H1 (cell line): ENCODE measurements around the gene RFT1. TPM values are rescaled to one million over a fixed set of nuclear protein-coding genes. Genes with fewer than 3 reads are reported as not detected.

Experiments used
- CTCF ChIA-PET: fragments of 300-600 bp; sonication (Branson Sonifier 250); formaldehyde crosslinking; loops from one replicate; lab custom pipeline; 2021; ENCODE audit not compliant: partially characterized antibody; lab: Charles Lee
- POLR2A ChIA-PET: fragments of 300-600 bp; sonication (Branson Sonifier 250); formaldehyde crosslinking; loops from one replicate; lab custom pipeline; 2021; ENCODE audit warnings: inconsistent platforms; ENCODE audit not compliant: partially characterized antibody; lab: Charles Lee
- DNase-seq, 2 experiments: peaks; one replicate each; pipeline versions ENCODE4 v3.0.0 to v3.0.0-alpha.2; 2010 to 2022; ENCODE audit warnings: low spot score in 2 of 2, low read depth in 1 of 2, mixed read lengths in 1 of 2
- FAIRE-seq: peaks from 2 replicates; lab custom pipeline; 2011; peaks lifted over from hg19 to GRCh38; lab: Jason Lieb, UNC
- H2AFZ ChIP-seq: 2 replicates; pipeline ENCODE4 v1.8.1; 2012; ENCODE audit warnings: low read length, inconsistent platforms
- H2AK5ac ChIP-seq: 2 replicates; pipeline ENCODE4 v1.6.1; 2013; ENCODE audit warnings: low read depth, low read length
- H2BK120ac ChIP-seq: replicated peaks from 2 replicates; pipeline ENCODE3; 2013; ENCODE audit warnings: low read depth, low read length, inconsistent platforms
- H2BK12ac ChIP-seq: 2 replicates; pipeline ENCODE4 v1.6.1; 2013; ENCODE audit warnings: low read depth, low read length
- H2BK15ac ChIP-seq: 2 replicates; pipeline ENCODE4 v1.6.1; 2013; ENCODE audit warnings: low read length
- H2BK20ac ChIP-seq: 2 replicates; pipeline ENCODE4 v1.6.1; 2013; ENCODE audit warnings: low read length
- H2BK5ac ChIP-seq: 2 replicates; pipeline ENCODE4 v1.6.1; 2013; ENCODE audit warnings: low read depth, low read length
- H3K14ac ChIP-seq: 2 replicates; pipeline ENCODE4 v1.6.1; 2013; ENCODE audit warnings: inconsistent platforms; ENCODE audit not compliant: insufficient read length
- H3K18ac ChIP-seq: 2 replicates; pipeline ENCODE4 v1.6.1; 2013; ENCODE audit warnings: low read length; ENCODE audit errors: extremely low read depth
- H3K23ac ChIP-seq: 2 replicates; pipeline ENCODE4 v1.6.1; 2013; ENCODE audit warnings: inconsistent platforms; ENCODE audit not compliant: insufficient read length
- H3K23me2 ChIP-seq: 2 replicates; pipeline ENCODE4 v1.6.1; 2013; ENCODE audit warnings: low read depth, low read length
- H3K27ac ChIP-seq: 2 replicates; pipeline ENCODE4 v1.6.1; 2011; ENCODE audit warnings: low read depth, low read length, inconsistent platforms
- H3K27me3 ChIP-seq, 4 experiments: replicated peaks in 1 of 4; 1 replicate in 1 of 4; 2 replicates in 3 of 4; pipeline versions ENCODE4 v1.6.1 to v1.8.1; 2011 to 2013; ENCODE audit warnings: low read length in 3 of 4, mild to moderate bottlenecking in 3 of 4, inconsistent platforms in 2 of 4, mixed read lengths in 2 of 4, moderate library complexity in 1 of 4; ENCODE audit not compliant: control insufficient read depth in 3 of 4, insufficient read depth in 3 of 4; ENCODE audit errors: extremely low read depth in 1 of 4
- H3K36me3 ChIP-seq, 4 experiments: 2 replicates each; pipeline versions ENCODE4 v1.6.1 to v1.8.1; 2011 to 2013; ENCODE audit warnings: mild to moderate bottlenecking in 4 of 4, low read length in 3 of 4, moderate library complexity in 2 of 4, control low read depth in 1 of 4, inconsistent platforms in 1 of 4; ENCODE audit not compliant: insufficient read depth in 4 of 4, control insufficient read depth in 2 of 4
- H3K4ac ChIP-seq: replicated peaks from 2 replicates; pipeline ENCODE3; 2013; ENCODE audit warnings: low read length, low read depth, mixed read lengths, inconsistent platforms; ENCODE audit not compliant: insufficient read length
- H3K4me1 ChIP-seq, 4 experiments: replicated peaks in 1 of 4; 1 replicate in 1 of 4; 2 replicates in 3 of 4; pipeline versions ENCODE4 v1.6.1 to v1.8.1; 2011 to 2013; ENCODE audit warnings: low read length in 3 of 4, inconsistent platforms in 2 of 4, mixed read lengths in 1 of 4; ENCODE audit not compliant: insufficient read depth in 4 of 4, control insufficient read depth in 3 of 4
- H3K4me2 ChIP-seq, 2 experiments: 2 replicates each; pipeline versions ENCODE4 v1.6.1 to v1.8.1; 2011 to 2013; ENCODE audit warnings: low read depth in 2 of 2, low read length in 2 of 2, control low read depth in 1 of 2, inconsistent platforms in 1 of 2, mild to moderate bottlenecking in 1 of 2; ENCODE audit not compliant: insufficient read depth in 1 of 2
- H3K4me3 ChIP-seq, 4 experiments: fragments of 200-600, 300-600 bp in 1 of 4; sonication (generic), shearing (Covaris generic), sonication (Bioruptor Twin) in 1 of 4; 2 replicates each; pipeline versions ENCODE4 v1.5.1 to v1.8.1; 2011 to 2016; ENCODE audit warnings: low read length in 4 of 4, low read depth in 3 of 4, control low read depth in 2 of 4, inconsistent platforms in 2 of 4, mild to moderate bottlenecking in 2 of 4, mixed read lengths in 1 of 4, moderate library complexity in 1 of 4; ENCODE audit not compliant: insufficient read depth in 2 of 4; ENCODE audit errors: extremely low read depth in 1 of 4
- H3K56ac ChIP-seq: replicated peaks from 2 replicates; pipeline ENCODE3; 2013; ENCODE audit warnings: low read depth, mild to moderate bottlenecking, mixed read lengths, low read length, inconsistent platforms; ENCODE audit not compliant: insufficient read length
- H3K79me1 ChIP-seq: 2 replicates; pipeline ENCODE4 v1.6.1; 2013; ENCODE audit warnings: low read depth, low read length, control low read depth
- H3K79me2 ChIP-seq, 2 experiments: 2 replicates each; pipeline versions ENCODE4 v1.6.1 to v1.8.1; 2012 to 2013; ENCODE audit warnings: low read length in 2 of 2, mild to moderate bottlenecking in 2 of 2, inconsistent platforms in 1 of 2; ENCODE audit not compliant: insufficient read depth in 2 of 2, control insufficient read depth in 1 of 2
- H3K9ac ChIP-seq, 4 experiments: replicated peaks in 1 of 4; 1 replicate in 1 of 4; 2 replicates in 3 of 4; pipeline versions ENCODE4 v1.6.1 to v1.8.1; 2011 to 2013; ENCODE audit warnings: low read depth in 3 of 4, low read length in 3 of 4, control low read depth in 2 of 4, mild to moderate bottlenecking in 2 of 4, moderate library complexity in 2 of 4, inconsistent platforms in 1 of 4; ENCODE audit errors: extremely low read depth in 1 of 4
- H3K9me3 ChIP-seq, 2 experiments: 2 replicates each; pipeline versions ENCODE4 v1.6.1 to v1.8.1; 2012 to 2013; ENCODE audit warnings: mild to moderate bottlenecking in 2 of 2, moderate library complexity in 2 of 2, control low read depth in 1 of 2, inconsistent platforms in 1 of 2, low read depth in 1 of 2, low read length in 1 of 2, mixed read lengths in 1 of 2; ENCODE audit not compliant: insufficient read depth in 2 of 2
- H4K20me1 ChIP-seq, 2 experiments: replicated peaks in 1 of 2; 2 replicates each; pipeline versions ENCODE3 to v1.8.1; 2011 to 2013; ENCODE audit warnings: inconsistent platforms in 2 of 2, low read length in 2 of 2, mild to moderate bottlenecking in 1 of 2; ENCODE audit not compliant: insufficient read depth in 2 of 2, control insufficient read depth in 1 of 2
- H4K5ac ChIP-seq: 2 replicates; pipeline ENCODE4 v1.6.1; 2013; ENCODE audit warnings: low read length, low read depth, mixed read lengths, inconsistent platforms; ENCODE audit not compliant: insufficient read length
- H4K8ac ChIP-seq: 2 replicates; pipeline ENCODE4 v1.8.0; 2013; ENCODE audit warnings: mild to moderate bottlenecking, moderate library complexity, low read length, inconsistent platforms; ENCODE audit not compliant: insufficient read depth; ENCODE audit errors: extremely low read depth
- H4K91ac ChIP-seq: replicated peaks from 2 replicates; pipeline ENCODE3; 2013; ENCODE audit warnings: low read length, mixed read lengths, inconsistent platforms; ENCODE audit not compliant: insufficient read length
- ATF2 ChIP-seq: IDR thresholded peaks from 2 replicates; pipeline ENCODE4 v1.6.1; 2012; ENCODE audit warnings: low read length, inconsistent platforms
- BCL11A ChIP-seq, 2 experiments: IDR thresholded peaks; one replicate each; pipeline ENCODE4 v1.6.1; 2011; ENCODE audit warnings: low read depth in 2 of 2, low read length in 2 of 2, mild to moderate bottlenecking in 2 of 2
- CBX5 ChIP-seq: fragments of 300-800, 300-1000 bp; sonication (generic); IDR thresholded peaks from 2 replicates; pipeline ENCODE4 v1.7.1; 2016; ENCODE audit warnings: antibody characterized with exemption, low read length, low read depth
- FOSL1 ChIP-seq: IDR thresholded peaks from 2 replicates; pipeline ENCODE4 v1.6.1; 2011; ENCODE audit warnings: mild to moderate bottlenecking, low read depth, low read length, moderate library complexity; ENCODE audit not compliant: insufficient read depth
- KDM1A ChIP-seq: fragments of 200-600, 300-600 bp; sonication (generic); IDR thresholded peaks from 2 replicates; pipeline ENCODE4 v1.7.1; 2016; ENCODE audit warnings: mild to moderate bottlenecking, low read length, borderline replicate concordance
- POLR2A ChIP-seq, 2 experiments: IDR thresholded peaks; 1 replicate in 1 of 2; 2 replicates in 1 of 2; pipeline ENCODE4 v1.6.1; 2011; ENCODE audit warnings: low read depth in 2 of 2, low read length in 2 of 2, mild to moderate bottlenecking in 2 of 2; ENCODE audit errors: control extremely low read depth in 1 of 2
- RAD21 ChIP-seq, 2 experiments: IDR thresholded peaks in 1 of 2; conservative IDR thresholded peaks in 1 of 2; 2 replicates each; pipeline ENCODE4 v1.6.1; 2011; ENCODE audit warnings: low read depth in 2 of 2, low read length in 2 of 2, improper control_type of control experiment in 1 of 2, inconsistent platforms in 1 of 2, mild to moderate bottlenecking in 1 of 2, moderate library complexity in 1 of 2
- RBBP5 ChIP-seq: IDR thresholded peaks from 2 replicates; pipeline ENCODE4 v1.7.1; 2012; ENCODE audit warnings: low read depth, mild to moderate bottlenecking, inconsistent platforms, low read length, moderate library complexity, borderline replicate concordance
- SAP30 ChIP-seq: fragments of 300-600 bp; sonication (generic); IDR thresholded peaks from 2 replicates; pipeline ENCODE4 v1.7.1; 2012; ENCODE audit warnings: low read length, moderate library complexity, mild to moderate bottlenecking, inconsistent platforms; ENCODE audit not compliant: insufficient read depth, insufficient replicate concordance
- SIRT6 ChIP-seq: IDR thresholded peaks from one replicate; pipeline ENCODE4 v1.7.1; 2012; ENCODE audit warnings: low read length, inconsistent platforms
- SP1 ChIP-seq: IDR thresholded peaks from 2 replicates; pipeline ENCODE4 v1.6.1; 2011; ENCODE audit warnings: low read depth, low read length
- SRF ChIP-seq: IDR thresholded peaks from 2 replicates; pipeline ENCODE4 v1.6.1; 2011; ENCODE audit warnings: mild to moderate bottlenecking, low read depth, low read length, moderate library complexity
- ZNF274 ChIP-seq: IDR thresholded peaks from 2 replicates; pipeline ENCODE4 v1.7.0; 2012; ENCODE audit warnings: low read length, borderline replicate concordance; ENCODE audit errors: extremely low read depth
- WGBS, 2 experiments: shearing (Covaris generic) in 1 of 2; methylation state at CpG; one replicate each; pipeline versions ENCODE4 v1.1.6 to v1.1.7; 2013 to 2015; ENCODE audit warnings: low lambda C conversion rate in 2 of 2, mixed read lengths in 2 of 2, inconsistent platforms in 1 of 2, low coverage in 1 of 2, missing lambda C conversion rate in 1 of 2; ENCODE audit not compliant: insufficient replicate concordance in 2 of 2, insufficient coverage in 1 of 2, insufficient read length in 1 of 2; ENCODE audit errors: extremely low coverage in 1 of 2, missing lambda C conversion rate in 1 of 2; 5-methylcytosine and 5-hydroxymethylcytosine counted together
- polyA plus RNA-seq, 7 experiments: library from polyadenylated mRNA; depleted of rRNA in 3 of 7; stranded (reverse) in 5 of 7; unstranded in 2 of 7; fragments of >200 nt in 5 of 7; fragments of 200-250 nt in 2 of 7; gene quantifications; 1 replicate in 5 of 7; 2 replicates in 1 of 7; 4 replicates in 1 of 7; pipeline versions ENCODE4 v1.2.1 to v1.2.3, GENCODE V29; 2011 to 2013; ENCODE audit warnings: missing spikeins in 2 of 7, mixed read lengths in 2 of 7
- total RNA-seq: library from RNA; stranded (reverse); fragmentation: NEBNext Ultra II Directional; extraction: Animal tissue kit (Norgen Biotek cat#: 25700); gene quantifications from 2 replicates; pipeline ENCODE4 v1.2.1, GENCODE V29; 2021

The RFT1 gene
- total and polyA plus RNA-seq, 2 of the 8 experiments (the other 6 are each of a cell fraction or from before 2014, with no cell fraction given), result 27.7 to 42.4 TPM

- no peak for FAIRE-seq
- no peak for DNase-seq
- H3K18ac ChIP-seq, result no peak overlapping the region
- H4K5ac ChIP-seq, result no peak overlapping the region
- H4K20me1 ChIP-seq, result no peaks in the 10 kb centered on the region
- H3K4ac ChIP-seq, result no peak overlapping the region
- no peak overlapping the region for H2BK20ac ChIP-seq
- no peak overlapping the region for H2AFZ ChIP-seq
- no peak overlapping the region for H3K27ac ChIP-seq
- H3K79me2 ChIP-seq, result no peaks in the 10 kb centered on the region
- H4K91ac ChIP-seq, result no peak overlapping the region
- no peak overlapping the region for H3K14ac ChIP-seq
- no peak overlapping the region for H2BK15ac ChIP-seq
- no peaks in the 10 kb centered on the region for H3K9me3 ChIP-seq
- H3K56ac ChIP-seq, result no peak overlapping the region
- no peak overlapping the region for H3K4me2 ChIP-seq
- 94% methylated on average over 8 of the region's 8 CpGs; no CpG with 5 or more reads in 1 of the 2 experiments for WGBS, 2 experiments
- H2BK120ac ChIP-seq, result no peak overlapping the region
- no peaks in the 10 kb centered on the region for H3K79me1 ChIP-seq
- H3K23ac ChIP-seq, result no peak overlapping the region
- H3K4me1 ChIP-seq, result no peaks in the 10 kb centered on the region
- H3K36me3 ChIP-seq, result peaks cover 7 to 62% (median 41%) of the 10 kb centered on the region in 4 experiments
- no peak overlapping the region for H3K4me3 ChIP-seq
- no peak overlapping the region for H3K9ac ChIP-seq
- CTCF ChIA-PET, result interaction anchor here (1.2 to 3.4 kb wide), 7 partner anchors 8 to 73 kb away, joined by 3 to 17 read pairs (median 9); no protein-coding TSS in a partner anchor
- POLR2A ChIA-PET, result no interaction called here
- H2BK5ac ChIP-seq, result no peak overlapping the region
- H3K27me3 ChIP-seq, result no peaks in the 10 kb centered on the region
- no peak overlapping the region for H2AK5ac ChIP-seq
- H4K8ac ChIP-seq, result no peak overlapping the region
- no peaks in the 10 kb centered on the region for H3K23me2 ChIP-seq
- H2BK12ac ChIP-seq, result no peak overlapping the region
- TF ChIP-seq CBX5, result no peak
- TF ChIP-seq ATF2, result no peak
- TF ChIP-seq BCL11A (IDR thresholded peaks at IDR 0.05; ENCODE audit: low read depth in 2 of 2, low read length in 2 of 2), result no peak
- no peak for TF ChIP-seq SRF
- TF ChIP-seq ZNF274, result no peak
- TF ChIP-seq SAP30, result no peak
- TF ChIP-seq RBBP5, result no peak
- no peak for TF ChIP-seq POLR2A (IDR thresholded peaks at IDR 0.05; ENCODE audit: control extremely low read depth in 1 of 2, low read depth in 2 of 2, low read length in 2 of 2)
- no peak for TF ChIP-seq SIRT6
- no peak for TF ChIP-seq RAD21 (IDR thresholded peaks at IDR 0.05 in 1 of 2, conservative IDR thresholded peaks at IDR 0.05 in 1 of 2; ENCODE audit: low read depth in 2 of 2, low read length in 2 of 2)
- TF ChIP-seq FOSL1, result no peak
- no peak for TF ChIP-seq SP1
- no peak for TF ChIP-seq KDM1A
These were observed 6.7 kb downstream of the RFT1 start for GRCh38 chr3:53123510-53123909.
